Inflammatory macrophage treated with lipopolysaccharide for 1 hour (primary cell): Measurements from ENCODE around the gene MAEA.

ENCODE experiments used
- DNase-seq, 2 donors: peaks; one replicate each; pipeline ENCODE4 v3.0.0-alpha.2; 2020 to 2022

The MAEA gene

GRCh38 chr4:1250527-1250812, 39.2 kb upstream of the MAEA start:
- no peak for DNase-seq

GRCh38 chr4:1250921-1251772, 38.5 kb upstream of the MAEA start:
- DNase-seq: no peak

- DNase-seq: no peak
These were observed 38.0 kb upstream of the MAEA start for GRCh38 chr4:1251773-1252066.

- DNase-seq: no peak
These were observed 36.7 kb upstream of the MAEA start for GRCh38 chr4:1252928-1253492.

GRCh38 chr4:1253831-1254230, 35.9 kb upstream of the MAEA start:
- no peak for DNase-seq

- DNase-seq: peak; percentile 33 to 49
These were observed 34.5 kb upstream of the MAEA start for GRCh38 chr4:1255151-1255550.

- no peak for DNase-seq
These were observed 34.0 kb upstream of the MAEA start for GRCh38 chr4:1255699-1256098.

- DNase-seq: no peak
These were observed 31.2 kb upstream of the MAEA start for GRCh38 chr4:1258457-1258856.

GRCh38 chr4:1259966-1260365, 29.7 kb upstream of the MAEA start:
- no peak for DNase-seq

- DNase-seq: no peak
These were observed 29.1 kb upstream of the MAEA start for GRCh38 chr4:1260418-1261106.

- no peak for DNase-seq
These were observed 28.4 kb upstream of the MAEA start for GRCh38 chr4:1261107-1261928.

- no peak for DNase-seq
These were observed 24.7 kb upstream of the MAEA start for GRCh38 chr4:1264942-1265341.

GRCh38 chr4:1265351-1265750, 24.3 kb upstream of the MAEA start:
- DNase-seq: no peak

GRCh38 chr4:1266881-1267763, 22.6 kb upstream of the MAEA start:
- no peak for DNase-seq

- DNase-seq: no peak
These were observed 20.5 kb upstream of the MAEA start for GRCh38 chr4:1269209-1269608.

- no peak for DNase-seq
These were observed 18.0 kb upstream of the MAEA start for GRCh38 chr4:1271686-1272085.

GRCh38 chr4:1274871-1275270, 14.8 kb upstream of the MAEA start:
- DNase-seq: no peak

GRCh38 chr4:1276984-1277383, 12.7 kb upstream of the MAEA start:
- no peak for DNase-seq

GRCh38 chr4:1277667-1278665, 11.7 kb upstream of the MAEA start:
- DNase-seq: peak in 1 of 2 donors; percentile 16

- DNase-seq: no peak
These were observed 10.4 kb upstream of the MAEA start for GRCh38 chr4:1279253-1279652.

- no peak for DNase-seq
These were observed 6.0 kb upstream of the MAEA start for GRCh38 chr4:1283711-1284110.
